ENCODE data around the gene DNAH2. TPM values are rescaled to one million over a fixed set of nuclear protein-coding genes. Genes with fewer than 3 reads are reported as not detected.

The DNAH2 gene
- total and polyA plus RNA-seq, 2 of the 8 experiments (the other 6 are each of a cell fraction or from before 2014, with no cell fraction given): 0.13 to 0.18 TPM

DNA sequence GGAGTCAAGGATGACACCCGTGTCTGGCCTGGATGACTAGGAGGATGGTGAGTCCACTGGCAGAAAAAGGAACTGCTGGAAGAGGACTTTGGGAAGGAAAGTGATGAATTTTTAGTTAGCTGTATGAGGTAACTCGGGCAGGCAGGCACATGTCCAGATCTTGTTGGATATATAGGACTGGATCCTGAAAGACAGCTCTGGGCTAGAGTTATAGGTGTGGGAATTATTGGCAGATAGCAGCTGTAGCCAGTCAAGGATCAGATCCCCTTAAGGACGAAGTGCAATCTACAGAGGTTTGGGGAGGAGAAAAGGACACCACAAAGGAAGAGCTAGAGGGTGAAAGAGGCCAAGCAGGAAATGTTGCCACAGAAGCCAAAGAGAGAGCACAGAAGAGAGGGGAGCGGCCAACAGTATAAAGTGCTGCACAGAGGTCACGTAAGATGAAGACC lies 150.4 kb downstream of the DNAH2 start:
- DNase-seq (ENCODE audit: low read depth in 1 of 2, low spot score in 2 of 2) (no peak), FAIRE-seq (no peak)
- Histone ChIP-seq H2BK120ac (replicated peaks; ENCODE audit: low read depth, low read length) (no peak overlapping the region), H3K27ac (ENCODE audit: low read depth, low read length) (no peak overlapping the region), H2AFZ (ENCODE audit: low read length) (no peak overlapping the region), H3K23me2 (ENCODE audit: low read depth, low read length) (no peaks in the 10 kb centered on the region), H2BK20ac (ENCODE audit: low read length) (no peak overlapping the region), H3K9ac (replicated peaks in 1 of 4; ENCODE audit: extremely low read depth in 1 of 4, low read depth in 3 of 4, low read length in 3 of 4) (no peak overlapping the region), H3K4me3 (ENCODE audit: extremely low read depth in 1 of 4, insufficient read depth in 2 of 4, low read depth in 3 of 4, low read length in 4 of 4) (no peak overlapping the region), H3K23ac (ENCODE audit: insufficient read length) (no peak overlapping the region), H2AK5ac (ENCODE audit: low read depth, low read length) (no peak overlapping the region), H3K4me2 (ENCODE audit: insufficient read depth in 1 of 2, low read depth in 2 of 2, low read length in 2 of 2) (no peak overlapping the region), H4K91ac (replicated peaks; ENCODE audit: insufficient read length, low read length) (no peak overlapping the region), H4K5ac (ENCODE audit: insufficient read length, low read depth, low read length) (no peak overlapping the region), H3K14ac (ENCODE audit: insufficient read length) (no peak overlapping the region), H2BK15ac (ENCODE audit: low read length) (no peak overlapping the region), H3K4ac (replicated peaks; ENCODE audit: insufficient read length, low read depth, low read length) (no peak overlapping the region), H2BK12ac (ENCODE audit: low read depth, low read length) (no peak overlapping the region), H3K79me2 (ENCODE audit: control insufficient read depth in 1 of 2, insufficient read depth in 2 of 2, low read length in 2 of 2) (no peaks in the 10 kb centered on the region), H3K56ac (replicated peaks; ENCODE audit: insufficient read length, low read depth, low read length) (no peak overlapping the region), H4K20me1 (replicated peaks in 1 of 2; ENCODE audit: control insufficient read depth in 1 of 2, insufficient read depth in 2 of 2, low read length in 2 of 2) (no peaks in the 10 kb centered on the region), H3K4me1 (replicated peaks in 1 of 4; ENCODE audit: control insufficient read depth in 3 of 4, insufficient read depth in 4 of 4, low read length in 3 of 4) (no peaks in the 10 kb centered on the region; a peak in 1 of 7 replicates), H3K9me3 (ENCODE audit: insufficient read depth in 2 of 2, low read depth in 1 of 2, low read length in 1 of 2) (no peaks in the 10 kb centered on the region), H4K8ac (ENCODE audit: extremely low read depth, insufficient read depth, low read length) (no peak overlapping the region), H3K27me3 (replicated peaks in 1 of 4; ENCODE audit: control insufficient read depth in 3 of 4, extremely low read depth in 1 of 4, insufficient read depth in 3 of 4, low read length in 3 of 4) (no peaks in the 10 kb centered on the region), H3K79me1 (ENCODE audit: low read depth, low read length) (no peaks in the 10 kb centered on the region), H3K18ac (ENCODE audit: extremely low read depth, low read length) (no peak overlapping the region), H2BK5ac (ENCODE audit: low read depth, low read length) (no peak overlapping the region), H3K36me3 (ENCODE audit: control insufficient read depth in 2 of 4, insufficient read depth in 4 of 4, low read length in 3 of 4) (no peaks in the 10 kb centered on the region; a peak in 1 of 8 replicates)
- ChIA-PET CTCF (ENCODE audit: partially characterized antibody) (interaction anchor here (0.8 to 2.4 kb wide), 5 partner anchors 17 to 188 kb away, joined by 3 to 7 read pairs (median 4); no protein-coding TSS in a partner anchor), POLR2A (ENCODE audit: partially characterized antibody) (interaction anchor here (1.4 kb wide), 1 partner anchor 35 kb away, joined by 3 read pairs; no protein-coding TSS in a partner anchor)
- 81% methylated on average over 5 of the region's 5 CpGs; no CpG with 5 or more reads in 1 of the 2 experiments for WGBS, 2 experiments (ENCODE audit: extremely low coverage in 1 of 2, insufficient coverage in 1 of 2, insufficient read length in 1 of 2, insufficient replicate concordance in 2 of 2, low coverage in 1 of 2, low lambda C conversion rate in 2 of 2, missing lambda C conversion rate in 1 of 2)
- TF ChIP-seq CREB1 (IDR thresholded peaks at IDR 0.05): no peak
- TF ChIP-seq HDAC6 (IDR thresholded peaks at IDR 0.05; ENCODE audit: low read depth, low read length): no peak
- no peak for TF ChIP-seq SP4 (IDR thresholded peaks at IDR 0.05; ENCODE audit: low read length)
- no peak for TF ChIP-seq GABPA (IDR thresholded peaks at IDR 0.05; ENCODE audit: borderline replicate concordance, insufficient read depth, low read length)
- TF ChIP-seq BACH1 (IDR thresholded peaks at IDR 0.05; ENCODE audit: low read length): no peak
- no peak for TF ChIP-seq PHF8 (conservative IDR thresholded peaks at IDR 0.05; ENCODE audit: low read depth, low read length)
- no peak for TF ChIP-seq ZNF274 (IDR thresholded peaks at IDR 0.05; ENCODE audit: borderline replicate concordance, extremely low read depth, low read length)
- TF ChIP-seq HDAC2 (IDR thresholded peaks at IDR 0.05; ENCODE audit: borderline replicate concordance in 1 of 2, low read depth in 2 of 2, low read length in 2 of 2): no peak
- TF ChIP-seq SUZ12 (IDR thresholded peaks at IDR 0.05; ENCODE audit: low read length): no peak
- TF ChIP-seq RBBP5 (IDR thresholded peaks at IDR 0.05; ENCODE audit: borderline replicate concordance, low read depth, low read length): no peak
- TF ChIP-seq KDM5A (IDR thresholded peaks at IDR 0.05; ENCODE audit: low read length): no peak
- TF ChIP-seq POU5F1 (IDR thresholded peaks at IDR 0.05; ENCODE audit: low read depth, low read length): no peak
- no peak for TF ChIP-seq RNF2 (IDR thresholded peaks at IDR 0.05; ENCODE audit: borderline replicate concordance, low read depth, low read length, missing control alignments, poor library complexity, severe bottlenecking)
- no peak for TF ChIP-seq JUND (IDR thresholded peaks at IDR 0.05; ENCODE audit: low read length)
